Measurements from ENCODE around the gene DAAM2.

Gene DAAM2

GRCh38 chr6:39910744-39911143, 118.6 kb downstream of the DAAM2 start:
- in situ Hi-C loops (cut with MboI; ENCODE audit: low pct_unique_long_range_greater_than_20kb, low sequenced_read_pairs, unreplicated experiment) = no loop called here
- TF ChIP-seq, protein P1, sequence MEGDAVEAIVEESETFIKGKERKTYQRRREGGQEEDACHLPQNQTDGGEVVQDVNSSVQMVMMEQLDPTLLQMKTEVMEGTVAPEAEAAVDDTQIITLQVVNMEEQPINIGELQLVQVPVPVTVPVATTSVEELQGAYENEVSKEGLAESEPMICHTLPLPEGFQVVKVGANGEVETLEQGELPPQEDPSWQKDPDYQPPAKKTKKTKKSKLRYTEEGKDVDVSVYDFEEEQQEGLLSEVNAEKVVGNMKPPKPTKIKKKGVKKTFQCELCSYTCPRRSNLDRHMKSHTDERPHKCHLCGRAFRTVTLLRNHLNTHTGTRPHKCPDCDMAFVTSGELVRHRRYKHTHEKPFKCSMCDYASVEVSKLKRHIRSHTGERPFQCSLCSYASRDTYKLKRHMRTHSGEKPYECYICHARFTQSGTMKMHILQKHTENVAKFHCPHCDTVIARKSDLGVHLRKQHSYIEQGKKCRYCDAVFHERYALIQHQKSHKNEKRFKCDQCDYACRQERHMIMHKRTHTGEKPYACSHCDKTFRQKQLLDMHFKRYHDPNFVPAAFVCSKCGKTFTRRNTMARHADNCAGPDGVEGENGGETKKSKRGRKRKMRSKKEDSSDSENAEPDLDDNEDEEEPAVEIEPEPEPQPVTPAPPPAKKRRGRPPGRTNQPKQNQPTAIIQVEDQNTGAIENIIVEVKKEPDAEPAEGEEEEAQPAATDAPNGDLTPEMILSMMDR (IDR thresholded peaks at IDR 0.05; ENCODE audit: extremely low read depth, insufficient read depth, missing control alignments) = no peak
- DNase-seq (ENCODE audit: low spot score) = no peak

DNA sequence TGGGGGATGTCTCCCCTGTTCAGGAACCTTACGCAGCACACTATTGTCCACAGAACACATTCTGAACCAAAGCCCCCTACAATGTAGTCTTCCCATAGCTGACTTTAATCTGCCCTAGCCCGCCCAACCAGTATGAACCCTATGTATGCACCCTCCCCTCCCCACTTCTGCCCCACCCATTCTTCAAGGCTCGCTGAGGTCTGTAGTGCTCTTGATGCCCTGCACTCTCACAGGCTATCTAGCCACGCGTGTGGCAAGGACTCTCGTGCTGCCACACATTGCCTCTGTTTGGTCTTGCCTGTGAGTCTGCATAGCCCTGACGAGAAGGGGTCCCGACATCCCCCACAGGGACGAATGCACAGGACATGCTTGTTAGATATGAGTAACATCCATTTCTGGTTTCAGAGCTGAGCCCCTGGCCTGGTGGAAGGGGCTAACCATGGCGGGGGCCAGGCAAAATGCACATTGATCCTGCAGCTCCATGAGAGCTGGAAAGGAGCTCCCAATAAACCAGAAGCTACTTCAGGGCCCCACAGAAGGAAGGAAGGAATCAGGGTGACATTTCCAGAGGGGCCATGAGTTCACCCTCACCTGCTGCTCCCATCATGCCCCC, 119.4 kb downstream of the DAAM2 start:
- TF ChIP-seq, protein P1 (IDR thresholded peaks at IDR 0.05; ENCODE audit: extremely low read depth, insufficient read depth, missing control alignments) = no peak
- in situ Hi-C loops (cut with MboI; ENCODE audit: low pct_unique_long_range_greater_than_20kb, low sequenced_read_pairs, unreplicated experiment) = no loop called here
- DNase-seq (ENCODE audit: low spot score) = no peak

DNA sequence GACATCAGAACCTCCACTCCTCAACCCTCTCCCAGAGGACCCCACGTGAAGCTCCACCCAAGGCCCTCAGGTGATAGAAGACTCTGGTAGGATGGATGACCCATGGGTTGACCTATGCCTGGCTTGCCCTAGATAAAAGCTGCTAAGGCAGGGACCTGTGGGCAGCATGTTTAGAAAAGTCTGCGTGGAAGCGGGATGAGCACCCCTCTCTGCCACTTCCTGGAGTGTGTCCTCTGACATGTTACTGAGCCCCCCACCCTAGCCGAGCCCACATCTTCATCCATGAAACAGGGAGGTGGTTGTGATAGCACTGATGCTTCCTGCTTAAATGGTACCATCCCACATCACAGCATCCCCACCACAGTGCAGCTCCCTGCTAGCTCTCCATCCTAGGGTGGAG, 120.3 kb downstream of the DAAM2 start:
- TF ChIP-seq, protein P1 (IDR thresholded peaks at IDR 0.05; ENCODE audit: extremely low read depth, insufficient read depth, missing control alignments) = no peak
- DNase-seq (ENCODE audit: low spot score) = no peak
- in situ Hi-C loops (cut with MboI; ENCODE audit: low pct_unique_long_range_greater_than_20kb, low sequenced_read_pairs, unreplicated experiment) = no loop called here

GRCh38 chr6:39913391-39913916, 121.3 kb downstream of the DAAM2 start:
- in situ Hi-C loops (cut with MboI; ENCODE audit: low pct_unique_long_range_greater_than_20kb, low sequenced_read_pairs, unreplicated experiment) = no loop called here
- DNase-seq (ENCODE audit: low spot score) = no peak
- TF ChIP-seq, protein P1 (IDR thresholded peaks at IDR 0.05; ENCODE audit: extremely low read depth, insufficient read depth, missing control alignments) = no peak

- in situ Hi-C loops (cut with MboI; ENCODE audit: low pct_unique_long_range_greater_than_20kb, low sequenced_read_pairs, unreplicated experiment) = no loop called here
- TF ChIP-seq, protein P1 (IDR thresholded peaks at IDR 0.05; ENCODE audit: extremely low read depth, insufficient read depth, missing control alignments) = no peak
These were observed 122.1 kb downstream of the DAAM2 start for GRCh38 chr6:39914239-39914638.

GRCh38 chr6:39915866-39916265, 123.7 kb downstream of the DAAM2 start:
- DNase-seq (ENCODE audit: low spot score) = no peak
- in situ Hi-C loops (cut with MboI; ENCODE audit: low pct_unique_long_range_greater_than_20kb, low sequenced_read_pairs, unreplicated experiment) = no loop called here
- TF ChIP-seq, protein P1 (IDR thresholded peaks at IDR 0.05; ENCODE audit: extremely low read depth, insufficient read depth, missing control alignments) = no peak

More at GRCh38 chr6:39914239-39914638, 122.1 kb downstream of the DAAM2 start:
- no peak for DNase-seq (ENCODE audit: low spot score)
